HG02852 (cell line): ENCODE data around the gene NXN.
"Not testable (repeated sequence)": the region's sequence is repeated elsewhere in the genome, so short reads cannot be mapped to it uniquely, and the experiment has no call there.

Source experiments
- ATAC-seq: cut with Tn5 transposase; IDR thresholded peaks from one replicate; pipeline ENCODE4 v1.9.1; 2021; ENCODE audit warnings: mild to moderate bottlenecking, moderate library complexity; ENCODE audit not compliant: unreplicated experiment

NXN gene

GRCh38 chr17:1007310-1008007 lies 27.9 kb upstream of the NXN start:
- no peak for ATAC-seq

GRCh38 chr17:1006054-1006453 lies 26.5 kb upstream of the NXN start:
- no peak for ATAC-seq

- ATAC-seq: no peak
These were observed 25.9 kb upstream of the NXN start for GRCh38 chr17:1005361-1005946.

- no peak for ATAC-seq
These were observed 25.3 kb upstream of the NXN start for GRCh38 chr17:1004769-1005295.

GRCh38 chr17:1003972-1004768 lies 24.6 kb upstream of the NXN start:
- ATAC-seq: no peak

- no peak for ATAC-seq
These were observed 24.0 kb upstream of the NXN start for GRCh38 chr17:1003633-1003971.

- ATAC-seq: no peak
These were observed 23.4 kb upstream of the NXN start for GRCh38 chr17:1002771-1003555.

- no peak for ATAC-seq
These were observed 22.8 kb upstream of the NXN start for GRCh38 chr17:1002412-1002753.

- no peak for ATAC-seq
These were observed 22.2 kb upstream of the NXN start for GRCh38 chr17:1001640-1002411.

- ATAC-seq: no peak
These were observed 21.3 kb upstream of the NXN start for GRCh38 chr17:1000597-1001461.

GRCh38 chr17:998111-998510 lies 18.5 kb upstream of the NXN start:
- ATAC-seq: no peak

- peak; percentile 87 for ATAC-seq
These were observed 17.2 kb upstream of the NXN start, which contains the start of gene TIMM22 for GRCh38 chr17:996554-997344. Gene TIMM22, plus strand, starts transcription at chr17:997129. Its CDS starts 14 bp downstream, at chr17:997143.

GRCh38 chr17:995324-995723 lies 15.7 kb upstream of the NXN start:
- not testable (repeated sequence) for ATAC-seq

- ATAC-seq: no peak
These were observed 13.4 kb upstream of the NXN start for GRCh38 chr17:992933-993332.

GRCh38 chr17:988561-988960 lies 9.0 kb upstream of the NXN start:
- ATAC-seq: no peak

GRCh38 chr17:987931-988330 lies 8.4 kb upstream of the NXN start:
- no peak for ATAC-seq

GRCh38 chr17:986322-986929 lies 6.8 kb upstream of the NXN start:
- ATAC-seq: no peak

- ATAC-seq: no peak
These were observed 4.3 kb upstream of the NXN start for GRCh38 chr17:983921-984320.
